Neural progenitor cell (in vitro differentiated cells): Measurements from ENCODE around the gene LRRC45. TPM values are rescaled to one million over a fixed set of nuclear protein-coding genes. Genes with fewer than 3 reads are reported as not detected.
"Not testable (repeated sequence)": the region's sequence is repeated elsewhere in the genome, so short reads cannot be mapped to it uniquely, and the experiment has no call there.

Experiments used
- DNase-seq: peaks from one replicate; pipeline ENCODE4 v3.0.0-alpha.2; 2016; ENCODE audit warnings: low spot score
- H2AFZ ChIP-seq: fragments of 200-600 bp; sonication (generic); replicated peaks from 2 replicates; pipeline ENCODE4 v1.6.1; 2016; ENCODE audit warnings: antibody characterized with exemption
- H3F3A ChIP-seq: fragments of 200-600 bp; sonication (generic); 2 replicates; pipeline ENCODE4 v1.6.1; 2016; ENCODE audit warnings: antibody characterized with exemption, low read depth
- H3K27ac ChIP-seq: fragments of 200-600 bp; sonication (generic); 2 replicates; pipeline ENCODE4 v1.5.1; 2016; ENCODE audit warnings: mild to moderate bottlenecking
- H3K27me3 ChIP-seq: fragments of 200-600 bp; sonication (generic); 2 replicates; pipeline ENCODE4 v1.6.1; 2016; ENCODE audit warnings: mild to moderate bottlenecking, moderate library complexity
- H3K36me3 ChIP-seq: fragments of 200-600 bp; sonication (generic); 2 replicates; pipeline ENCODE4 v1.5.1; 2016
- H3K4me1 ChIP-seq: fragments of 200-600 bp; sonication (generic); 2 replicates; pipeline ENCODE4 v1.6.1; 2016; ENCODE audit warnings: mixed run types
- H3K4me2 ChIP-seq: fragments of 200-600 bp; sonication (generic); 2 replicates; pipeline ENCODE4 v1.6.1; 2016
- H3K4me3 ChIP-seq: fragments of 200-600 bp; sonication (generic); 2 replicates; pipeline ENCODE4 v1.5.1; 2016
- H3K79me2 ChIP-seq: fragments of 200-600 bp; sonication (generic); 2 replicates; pipeline ENCODE4 v1.6.1; 2016; ENCODE audit warnings: low read depth
- H3K9ac ChIP-seq: fragments of 200-600 bp; sonication (generic); 2 replicates; pipeline ENCODE4 v1.6.1; 2016
- H3K9me3 ChIP-seq: fragments of 200-600 bp; sonication (generic); 2 replicates; pipeline ENCODE4 v1.5.1; 2016; ENCODE audit warnings: low read depth
- H4K20me1 ChIP-seq: fragments of 200-600 bp; sonication (generic); 2 replicates; pipeline ENCODE4 v1.6.1; 2016; ENCODE audit warnings: low read depth
- H3K27ac Mint-ChIP-seq: 3 replicates; pipeline ENCODE4 v1.8.0; 2021; ENCODE audit warnings: mixed read lengths
- H3K27me3 Mint-ChIP-seq: 2 replicates; pipeline ENCODE4 v1.8.0; 2022; ENCODE audit warnings: low read depth, mild to moderate bottlenecking, inconsistent platforms, moderate library complexity, mixed read lengths; ENCODE audit not compliant: insufficient read depth
- H3K36me3 Mint-ChIP-seq: 3 replicates; pipeline ENCODE4 v1.8.0; 2021; ENCODE audit warnings: mixed read lengths
- H3K4me1 Mint-ChIP-seq: 3 replicates; pipeline ENCODE4 v1.8.0; 2021; ENCODE audit warnings: mixed read lengths
- H3K4me3 Mint-ChIP-seq: 3 replicates; pipeline ENCODE4 v1.8.0; 2021; ENCODE audit warnings: mild to moderate bottlenecking, moderate library complexity, mixed read lengths
- H3K9me3 Mint-ChIP-seq: 3 replicates; pipeline ENCODE4 v1.8.0; 2020; ENCODE audit warnings: mixed read lengths
- CTCF ChIP-seq: fragments of 200-600 bp; sonication (generic); IDR thresholded peaks from 2 replicates; pipeline ENCODE4 v1.5.1; 2017; ENCODE audit warnings: antibody characterized with exemption, mild to moderate bottlenecking
- EZH2 ChIP-seq: fragments of 200-600 bp; sonication (generic); IDR thresholded peaks from 2 replicates; pipeline ENCODE4 v1.6.1; 2017; ENCODE audit warnings: antibody characterized with exemption, mild to moderate bottlenecking, moderate library complexity
- EZH2phosphoT487 ChIP-seq: fragments of 200-600 bp; sonication (generic); IDR thresholded peaks from 2 replicates; pipeline ENCODE4 v1.6.1; 2017; ENCODE audit warnings: antibody characterized with exemption
- total RNA-seq: library from RNA; depleted of rRNA; stranded (reverse); fragments of >200 nt; gene quantifications from 2 replicates; pipeline ENCODE4 v1.2.3, GENCODE V29; 2015; ENCODE audit warnings: low replicate concordance

The LRRC45 gene
- total RNA-seq, 1 donor from 2014 or later, result 15.4 TPM

GRCh38 chr17:81980707-81981343, 42.3 kb upstream of the LRRC45 start:
- no peak overlapping the region for H3K27ac ChIP-seq
- H3K9me3 Mint-ChIP-seq, result peaks cover 4% of the 10 kb centered on the region
- H3K4me3 Mint-ChIP-seq, result no peak overlapping the region
- no peak for DNase-seq
- no peak overlapping the region for H2AFZ ChIP-seq
- no peak overlapping the region for H3K4me3 ChIP-seq
- H3K36me3 ChIP-seq, result no peaks in the 10 kb centered on the region
- peaks cover 13% of the 10 kb centered on the region for H3K36me3 Mint-ChIP-seq
- H3K4me1 ChIP-seq, result peaks cover 3% of the 10 kb centered on the region
- H3K9me3 ChIP-seq, result no peaks in the 10 kb centered on the region
- no peak overlapping the region for H3K4me2 ChIP-seq
- peaks cover 13% of the 10 kb centered on the region for H3K27me3 ChIP-seq
- peaks cover 7% of the 10 kb centered on the region for H3K27me3 Mint-ChIP-seq
- H4K20me1 ChIP-seq, result no peaks in the 10 kb centered on the region
- peaks cover 19% of the 10 kb centered on the region for H3K4me1 Mint-ChIP-seq
- H3K9ac ChIP-seq, result no peak overlapping the region
- peaks cover 4% of the 10 kb centered on the region for H3F3A ChIP-seq
- peaks cover 13% of the 10 kb centered on the region for H3K79me2 ChIP-seq
- H3K27ac Mint-ChIP-seq, result no peak overlapping the region
- TF ChIP-seq CTCF (no peak), EZH2phosphoT487 (no peak), EZH2 (no peak)

- H3K4me2 ChIP-seq, H2AFZ ChIP-seq, H3K4me1 ChIP-seq, H3K4me3 Mint-ChIP-seq, DNase-seq, H3K9ac ChIP-seq, H3K36me3 ChIP-seq, H3K9me3 ChIP-seq, H3F3A ChIP-seq, H3K4me3 ChIP-seq, H3K9me3 Mint-ChIP-seq, H3K27ac ChIP-seq, H3K27me3 ChIP-seq, H4K20me1 ChIP-seq, H3K27me3 Mint-ChIP-seq, H3K27ac Mint-ChIP-seq: not testable (repeated sequence)
- H3K79me2 ChIP-seq, result peaks cover 13% of the 10 kb centered on the region
- Mint-ChIP-seq H3K36me3 (peaks cover 13% of the 10 kb centered on the region), H3K4me1 (peaks cover 12% of the 10 kb centered on the region)
Observed at GRCh38 chr17:81981511-81981910, 41.6 kb upstream of the LRRC45 start.

- Histone ChIP-seq H3K27ac (no peak overlapping the region), H3K27me3 (no peaks in the 10 kb centered on the region), H3K9ac (no peak overlapping the region), H2AFZ (no peak overlapping the region), H3K4me2 (no peak overlapping the region), H3K4me3 (no peak overlapping the region), H3K79me2 (peaks cover 9% of the 10 kb centered on the region), H3K4me1 (peaks cover 3% of the 10 kb centered on the region), H3K36me3 (no peaks in the 10 kb centered on the region), H4K20me1 (no peaks in the 10 kb centered on the region), H3K9me3 (no peaks in the 10 kb centered on the region), H3F3A (peaks cover 4% of the 10 kb centered on the region)
- no peak for TF ChIP-seq EZH2phosphoT487
- no peak for TF ChIP-seq EZH2
- no peak for TF ChIP-seq CTCF
- H3K4me1 Mint-ChIP-seq, result peaks cover 11% of the 10 kb centered on the region
- peak overlapping the region; percentile 50 for H3K27ac Mint-ChIP-seq
- DNase-seq, result no peak
- H3K27me3 Mint-ChIP-seq, result peaks cover 15% of the 10 kb centered on the region
- H3K4me3 Mint-ChIP-seq, result no peak overlapping the region
- peaks cover 13% of the 10 kb centered on the region for H3K36me3 Mint-ChIP-seq
- H3K9me3 Mint-ChIP-seq, result no peaks in the 10 kb centered on the region
Observed at GRCh38 chr17:81983011-81983638, 40.0 kb upstream of the LRRC45 start.
